ENCODE results near the gene CAPZA2. TPM values are rescaled to one million over a fixed set of nuclear protein-coding genes. Genes with fewer than 3 reads are reported as not detected.

The CAPZA2 gene
- total and polyA plus RNA-seq, 10 of the 15 experiments (the other 5 are each of a cell fraction or from before 2014, with no cell fraction given) = 50.0 to 379 (median 117) TPM

- TF ChIP-seq, protein P1, sequence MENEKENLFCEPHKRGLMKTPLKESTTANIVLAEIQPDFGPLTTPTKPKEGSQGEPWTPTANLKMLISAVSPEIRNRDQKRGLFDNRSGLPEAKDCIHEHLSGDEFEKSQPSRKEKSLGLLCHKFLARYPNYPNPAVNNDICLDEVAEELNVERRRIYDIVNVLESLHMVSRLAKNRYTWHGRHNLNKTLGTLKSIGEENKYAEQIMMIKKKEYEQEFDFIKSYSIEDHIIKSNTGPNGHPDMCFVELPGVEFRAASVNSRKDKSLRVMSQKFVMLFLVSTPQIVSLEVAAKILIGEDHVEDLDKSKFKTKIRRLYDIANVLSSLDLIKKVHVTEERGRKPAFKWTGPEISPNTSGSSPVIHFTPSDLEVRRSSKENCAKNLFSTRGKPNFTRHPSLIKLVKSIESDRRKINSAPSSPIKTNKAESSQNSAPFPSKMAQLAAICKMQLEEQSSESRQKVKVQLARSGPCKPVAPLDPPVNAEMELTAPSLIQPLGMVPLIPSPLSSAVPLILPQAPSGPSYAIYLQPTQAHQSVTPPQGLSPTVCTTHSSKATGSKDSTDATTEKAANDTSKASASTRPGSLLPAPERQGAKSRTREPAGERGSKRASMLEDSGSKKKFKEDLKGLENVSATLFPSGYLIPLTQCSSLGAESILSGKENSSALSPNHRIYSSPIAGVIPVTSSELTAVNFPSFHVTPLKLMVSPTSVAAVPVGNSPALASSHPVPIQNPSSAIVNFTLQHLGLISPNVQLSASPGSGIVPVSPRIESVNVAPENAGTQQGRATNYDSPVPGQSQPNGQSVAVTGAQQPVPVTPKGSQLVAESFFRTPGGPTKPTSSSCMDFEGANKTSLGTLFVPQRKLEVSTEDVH (IDR thresholded peaks at IDR 0.05; ENCODE audit: low read depth, partially characterized antibody) = no peak
- TF ChIP-seq SREBF1 (IDR thresholded peaks at IDR 0.05; ENCODE audit: low read length) (no peak), MYC (IDR thresholded peaks at IDR 0.05; ENCODE audit: insufficient read depth, insufficient read length, insufficient replicate concordance, low read length, severe bottlenecking) (no peak), HDAC6 (IDR thresholded peaks at IDR 0.05; ENCODE audit: unreplicated experiment) (no peak), MTA2 (IDR thresholded peaks at IDR 0.05; ENCODE audit: low read depth) (peak; percentile 90), POLR2AphosphoS2 (IDR thresholded peaks at IDR 0.05; ENCODE audit: low read depth, low read length) (no peak), STAT1 (conservative IDR thresholded peaks at IDR 0.05) (no peak), POU2F2 (IDR thresholded peaks at IDR 0.05; ENCODE audit: borderline replicate concordance, low read depth, low read length) (peak; percentile 38; the same call in 1 of the 3 replicates), POLR2A (IDR thresholded peaks at IDR 0.05; ENCODE audit: low read depth, low read length) (no peak), RFX5 (IDR thresholded peaks at IDR 0.05; ENCODE audit: low read depth, low read length) (no peak), HDGF (IDR thresholded peaks at IDR 0.05) (no peak), SMAD1 (IDR thresholded peaks at IDR 0.05; ENCODE audit: low read depth, partially characterized antibody) (no peak), CBX3 (IDR thresholded peaks at IDR 0.05; ENCODE audit: borderline replicate concordance, low read depth) (no peak), TCF12 (IDR thresholded peaks at IDR 0.05; ENCODE audit: low read depth, low read length) (no peak), EED (IDR thresholded peaks at IDR 0.05; ENCODE audit: low read depth) (no peak), BCL3 (IDR thresholded peaks at IDR 0.05; ENCODE audit: borderline replicate concordance, insufficient read depth, low read depth, low read length, poor library complexity, severe bottlenecking) (no peak), MEF2B (IDR thresholded peaks at IDR 0.05; ENCODE audit: partially characterized antibody, poor library complexity, severe bottlenecking) (peak; percentile 52), RB1 (IDR thresholded peaks at IDR 0.05; ENCODE audit: borderline replicate concordance) (peak; percentile 55; the same call in 1 of the 2 replicates), NFYA (IDR thresholded peaks at IDR 0.05; ENCODE audit: borderline replicate concordance, low read depth, low read length) (no peak), ATF7 (IDR thresholded peaks at IDR 0.05; ENCODE audit: low read depth) (peak; percentile 87), RAD21 (IDR thresholded peaks at IDR 0.05; ENCODE audit: insufficient read depth, low read depth, low read length) (no peak)
- TF ChIP-seq, protein P2, sequence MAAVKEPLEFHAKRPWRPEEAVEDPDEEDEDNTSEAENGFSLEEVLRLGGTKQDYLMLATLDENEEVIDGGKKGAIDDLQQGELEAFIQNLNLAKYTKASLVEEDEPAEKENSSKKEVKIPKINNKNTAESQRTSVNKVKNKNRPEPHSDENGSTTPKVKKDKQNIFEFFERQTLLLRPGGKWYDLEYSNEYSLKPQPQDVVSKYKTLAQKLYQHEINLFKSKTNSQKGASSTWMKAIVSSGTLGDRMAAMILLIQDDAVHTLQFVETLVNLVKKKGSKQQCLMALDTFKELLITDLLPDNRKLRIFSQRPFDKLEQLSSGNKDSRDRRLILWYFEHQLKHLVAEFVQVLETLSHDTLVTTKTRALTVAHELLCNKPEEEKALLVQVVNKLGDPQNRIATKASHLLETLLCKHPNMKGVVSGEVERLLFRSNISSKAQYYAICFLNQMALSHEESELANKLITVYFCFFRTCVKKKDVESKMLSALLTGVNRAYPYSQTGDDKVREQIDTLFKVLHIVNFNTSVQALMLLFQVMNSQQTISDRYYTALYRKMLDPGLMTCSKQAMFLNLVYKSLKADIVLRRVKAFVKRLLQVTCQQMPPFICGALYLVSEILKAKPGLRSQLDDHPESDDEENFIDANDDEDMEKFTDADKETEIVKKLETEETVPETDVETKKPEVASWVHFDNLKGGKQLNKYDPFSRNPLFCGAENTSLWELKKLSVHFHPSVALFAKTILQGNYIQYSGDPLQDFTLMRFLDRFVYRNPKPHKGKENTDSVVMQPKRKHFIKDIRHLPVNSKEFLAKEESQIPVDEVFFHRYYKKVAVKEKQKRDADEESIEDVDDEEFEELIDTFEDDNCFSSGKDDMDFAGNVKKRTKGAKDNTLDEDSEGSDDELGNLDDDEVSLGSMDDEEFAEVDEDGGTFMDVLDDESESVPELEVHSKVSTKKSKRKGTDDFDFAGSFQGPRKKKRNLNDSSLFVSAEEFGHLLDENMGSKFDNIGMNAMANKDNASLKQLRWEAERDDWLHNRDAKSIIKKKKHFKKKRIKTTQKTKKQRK (IDR thresholded peaks at IDR 0.05; ENCODE audit: low read depth, low read length) = no peak
- TF ChIP-seq, protein P3, sequence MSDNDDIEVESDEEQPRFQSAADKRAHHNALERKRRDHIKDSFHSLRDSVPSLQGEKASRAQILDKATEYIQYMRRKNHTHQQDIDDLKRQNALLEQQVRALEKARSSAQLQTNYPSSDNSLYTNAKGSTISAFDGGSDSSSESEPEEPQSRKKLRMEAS (IDR thresholded peaks at IDR 0.05; ENCODE audit: low read depth, low read length) = no peak
Observed at GRCh38 chr7:116955801-116956476, 93.6 kb downstream of the CAPZA2 start (continued).

All from GM12878 (cell line).